ENCODE measurements around the gene CLEC4G. TPM values are rescaled to one million over a fixed set of nuclear protein-coding genes. Genes with fewer than 3 reads are reported as not detected.

CLEC4G gene
- total and polyA plus RNA-seq, 4 experiments from 2014 or later: not detected

DNA sequence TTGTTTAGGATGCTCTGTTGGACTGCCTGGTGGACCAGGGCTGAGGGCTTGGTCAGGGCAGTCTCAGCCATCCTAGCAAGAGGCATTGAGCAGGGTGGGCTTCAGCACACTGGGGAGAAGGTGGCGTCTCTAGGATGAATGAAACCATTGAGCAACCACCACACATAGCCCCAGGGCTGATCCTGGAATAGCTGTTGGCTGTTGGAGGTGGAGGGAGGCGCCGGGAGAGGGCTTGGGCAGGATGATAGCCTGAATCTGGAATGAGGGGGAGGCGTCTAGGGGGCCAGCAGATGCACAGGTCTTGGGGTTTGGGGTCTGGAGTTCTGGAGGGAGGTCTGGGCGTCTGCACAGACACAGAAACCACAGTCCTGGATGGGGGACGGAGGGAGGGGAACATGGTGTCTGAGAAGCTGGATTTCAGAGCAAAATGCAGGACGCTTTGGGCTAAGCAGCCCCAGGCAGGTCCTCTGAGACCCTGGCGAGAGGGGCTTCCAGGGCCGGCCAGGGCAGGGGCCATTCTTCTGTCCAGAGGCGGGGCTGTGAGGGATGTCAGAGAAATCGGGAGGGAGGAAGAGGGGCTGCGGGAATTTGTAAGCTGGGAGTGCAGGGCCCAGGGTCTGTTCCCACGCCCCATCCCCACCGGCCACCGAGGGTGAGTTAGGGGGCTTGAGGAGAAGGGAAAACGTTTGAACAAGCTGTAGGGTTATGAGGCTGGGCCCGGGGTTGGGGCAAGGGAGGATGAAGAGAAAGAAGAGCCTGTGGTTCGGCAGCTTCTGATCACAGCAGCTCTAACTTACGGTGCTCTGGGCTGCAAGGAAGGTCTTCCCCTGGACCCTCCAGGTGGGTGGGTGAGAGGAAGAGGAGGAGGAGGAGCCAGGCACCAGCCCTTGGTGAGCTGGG lies 46.1 kb downstream of the CLEC4G start:
- H3K9me3 Mint-ChIP-seq: no peaks in the 10 kb centered on the region
- no peaks in the 10 kb centered on the region for H3K27me3 ChIP-seq (ENCODE audit: insufficient read depth, low read length)
- H3K27ac ChIP-seq (ENCODE audit: low read depth, low read length): no peak overlapping the region
- POLR2A ChIA-PET (ENCODE audit: partially characterized antibody): no interaction called here
- peak overlapping the region in 4 of 7 donors; percentile 42 to 70 (median 54) for H3K27ac Mint-ChIP-seq
- peaks cover 5 to 17% (median 10%) of the 10 kb centered on the region in 4 donors for H3K4me1 Mint-ChIP-seq
- no peaks in the 10 kb centered on the region for H3K9me3 ChIP-seq (ENCODE audit: control insufficient read depth in 1 of 2, low read length in 2 of 2)
- peaks cover 11% of the 10 kb centered on the region for H3K4me1 ChIP-seq (ENCODE audit: insufficient read depth, low read length)
- peak overlapping the region in 2 of 8 donors; percentile 32 to 57 for H3K4me3 Mint-ChIP-seq
- CTCF ChIA-PET (ENCODE audit: partially characterized antibody): interaction anchor here (0.9 to 1.3 kb wide), 2 partner anchors 17 to 113 kb away, joined by 3 to 4 read pairs; no protein-coding TSS in a partner anchor
- H3K36me3 Mint-ChIP-seq: peaks cover 9 to 20% of the 10 kb centered on the region in 2 donors
- peaks cover 6% of the 10 kb centered on the region for H3K36me3 ChIP-seq (ENCODE audit: insufficient read depth, low read length)
- no peaks in the 10 kb centered on the region for H3K27me3 Mint-ChIP-seq
- intact Hi-C loops (cut with micrococcal nuclease): no loop called here
- H3K4me3 ChIP-seq (ENCODE audit: low read length in 2 of 2): no peak overlapping the region
- DNase-seq: no peak

DNA sequence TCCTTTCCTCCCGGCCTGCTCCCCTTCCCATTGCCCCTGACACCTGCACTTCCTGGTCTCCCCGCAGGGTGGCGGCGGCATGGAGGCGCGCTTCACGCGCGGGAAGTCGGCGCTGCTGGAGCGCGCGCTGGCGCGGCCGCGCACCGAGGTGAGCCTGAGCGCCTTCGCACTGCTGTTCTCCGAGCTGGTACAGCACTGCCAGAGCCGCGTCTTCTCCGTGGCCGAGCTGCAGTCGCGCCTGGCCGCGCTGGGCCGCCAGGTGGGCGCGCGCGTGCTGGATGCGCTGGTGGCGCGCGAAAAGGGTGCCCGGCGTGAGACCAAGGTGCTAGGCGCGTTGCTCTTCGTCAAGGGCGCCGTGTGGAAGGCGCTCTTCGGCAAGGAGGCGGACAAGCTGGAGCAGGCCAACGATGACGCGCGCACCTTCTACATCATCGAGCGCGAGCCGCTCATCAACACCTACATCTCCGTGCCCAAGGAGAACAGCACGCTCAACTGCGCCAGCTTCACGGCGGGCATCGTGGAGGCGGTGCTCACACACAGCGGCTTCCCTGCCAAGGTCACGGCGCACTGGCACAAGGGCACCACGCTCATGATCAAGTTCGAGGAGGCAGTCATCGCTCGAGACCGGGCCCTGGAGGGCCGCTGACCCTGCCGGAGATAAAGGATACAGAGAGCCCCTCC lies 49.6 kb downstream of the CLEC4G start:
- peaks cover 12 to 43% (median 27%) of the 10 kb centered on the region in 4 donors for H3K4me1 Mint-ChIP-seq
- Histone ChIP-seq H3K9me3 (ENCODE audit: control insufficient read depth in 1 of 2, low read length in 2 of 2) (no peaks in the 10 kb centered on the region), H3K27me3 (ENCODE audit: insufficient read depth, low read length) (no peaks in the 10 kb centered on the region), H3K36me3 (ENCODE audit: insufficient read depth, low read length) (peaks cover 6% of the 10 kb centered on the region), H3K27ac (ENCODE audit: low read depth, low read length) (peak overlapping the region; percentile 82), H3K4me3 (ENCODE audit: low read length in 2 of 2) (peak overlapping the region in 1 of 2 donors; percentile 88), H3K4me1 (ENCODE audit: insufficient read depth, low read length) (peaks cover 29% of the 10 kb centered on the region)
- peaks cover 9 to 20% of the 10 kb centered on the region in 2 donors for H3K36me3 Mint-ChIP-seq
- DNase-seq: no peak
- H3K4me3 Mint-ChIP-seq: peak overlapping the region in 4 of 8 donors; percentile 88 to 96 (median 92)
- CTCF ChIA-PET (ENCODE audit: partially characterized antibody): interaction anchor here (0.7 to 3.0 kb wide), 2 partner anchors 114 to 117 kb away, joined by 6 to 21 read pairs; no protein-coding TSS in a partner anchor
- H3K27me3 Mint-ChIP-seq: peaks cover 4 to 12% of the 10 kb centered on the region in 2 donors
- H3K9me3 Mint-ChIP-seq: no peaks in the 10 kb centered on the region
- POLR2A ChIA-PET (ENCODE audit: partially characterized antibody): interaction anchor here (2.0 to 2.1 kb wide), 2 partner anchors 52 to 117 kb away, joined by 10 to 14 read pairs; partner anchors contain the start of genes PET100 and XAB2
- intact Hi-C loops (cut with micrococcal nuclease): no loop called here
- peak overlapping the region in 3 of 7 donors; percentile 24 to 96 (median 95) for H3K27ac Mint-ChIP-seq

DNA sequence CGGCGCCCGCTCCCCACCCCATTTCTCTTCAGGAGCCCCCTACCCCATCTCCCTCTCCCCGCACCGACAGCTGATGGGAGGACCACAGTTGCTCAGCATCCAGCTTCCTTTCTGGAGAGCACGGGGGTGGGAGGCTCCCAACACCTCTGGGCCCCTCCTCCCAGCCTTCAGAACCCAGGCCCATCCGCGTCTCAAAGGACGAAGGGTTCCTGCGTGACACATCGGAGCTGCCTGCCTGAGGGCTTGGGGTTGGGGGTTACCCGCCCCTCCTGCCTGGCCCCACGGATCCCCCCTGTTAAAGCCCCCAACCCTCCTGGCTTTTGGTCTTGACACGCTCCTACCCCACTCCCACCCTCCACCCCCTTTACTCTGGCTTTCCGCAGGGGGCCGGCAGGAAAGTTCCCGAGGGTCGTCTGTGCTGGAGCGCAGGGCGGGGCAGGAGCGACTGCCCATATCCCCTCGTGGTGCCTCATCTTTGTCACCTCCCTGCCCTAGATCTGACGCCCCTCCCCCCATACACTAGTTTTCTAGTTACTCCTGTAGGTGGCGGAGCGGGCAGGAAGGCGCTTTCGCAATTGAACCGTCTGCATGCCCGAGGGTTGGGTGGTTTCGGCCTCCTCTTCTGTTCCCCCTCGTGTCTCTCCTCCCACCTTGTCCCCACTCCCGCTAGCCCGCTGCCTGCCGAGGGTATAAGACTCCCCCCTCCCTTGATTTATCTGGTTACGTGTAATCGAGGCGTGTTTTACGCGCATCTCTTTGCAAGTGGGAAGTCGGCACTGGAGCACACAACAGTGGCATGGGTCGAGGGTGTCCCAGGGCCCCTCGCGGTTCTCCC lies 50.4 kb downstream of the CLEC4G start:
- intact Hi-C loops (cut with micrococcal nuclease): loop anchor here (2.0 kb wide), 2 partner anchors 23 to 53 kb away; partner anchors contain the start of genes PET100 and XAB2
- H3K27ac Mint-ChIP-seq: peak overlapping the region; percentile 91 to 96 (median 95)
- Histone ChIP-seq H3K36me3 (ENCODE audit: insufficient read depth, low read length) (peaks cover 6% of the 10 kb centered on the region), H3K9me3 (ENCODE audit: control insufficient read depth in 1 of 2, low read length in 2 of 2) (no peaks in the 10 kb centered on the region), H3K27me3 (ENCODE audit: insufficient read depth, low read length) (peaks cover 4% of the 10 kb centered on the region), H3K4me1 (ENCODE audit: insufficient read depth, low read length) (peaks cover 37% of the 10 kb centered on the region), H3K4me3 (ENCODE audit: low read length in 2 of 2) (peak overlapping the region; percentile 73 to 88), H3K27ac (ENCODE audit: low read depth, low read length) (peak overlapping the region; percentile 82)
- CTCF ChIA-PET (ENCODE audit: partially characterized antibody): interaction anchor here (0.6 to 3.0 kb wide), 33 partner anchors 10 to 579 kb away, joined by 3 to 67 read pairs (median 5); partner anchors contain the start of genes PET100, RETN, STXBP2 and XAB2
- DNase-seq: peak; percentile 81 to 91 (median 83)
- H3K27me3 Mint-ChIP-seq: peaks cover 5 to 17% of the 10 kb centered on the region in 2 donors
- peak overlapping the region; percentile 86 to 96 (median 92) for H3K4me3 Mint-ChIP-seq
- peaks cover 0 to 2% (median 0%) of the 10 kb centered on the region in 8 donors for H3K9me3 Mint-ChIP-seq
- POLR2A ChIA-PET (ENCODE audit: partially characterized antibody): interaction anchor here (0.7 to 2.2 kb wide), 20 partner anchors 11 to 582 kb away, joined by 3 to 29 read pairs (median 4); partner anchors contain the start of genes MAP2K7, PET100, RETN and XAB2
- H3K4me1 Mint-ChIP-seq: peaks cover 18 to 50% (median 33%) of the 10 kb centered on the region in 4 donors
- H3K36me3 Mint-ChIP-seq: peaks cover 9 to 20% of the 10 kb centered on the region in 2 donors

GRCh38 chr19:7680606-7681339 lies 51.1 kb downstream of the CLEC4G start, which contains the start of gene TRAPPC5:
Gene TRAPPC5, plus strand, starts transcription at chr19:7680833. Its CDS starts 1,421 bp downstream, at chr19:7682254.
- Mint-ChIP-seq H3K27ac (peak within 1 kb of the TSS; percentile 91 to 96 (median 95)), H3K4me3 (peak within 1 kb of the TSS; percentile 86 to 96 (median 92)), H3K4me1 (peaks cover 21 to 58% (median 39%) of the 10 kb centered on the region in 4 donors), H3K27me3 (peaks cover 11 to 21% of the 10 kb centered on the region in 2 donors), H3K9me3 (peaks cover 0 to 2% (median 0%) of the 10 kb centered on the region in 8 donors), H3K36me3 (peaks cover 9 to 20% of the 10 kb centered on the region in 2 donors)
- H3K4me3 ChIP-seq (ENCODE audit: low read length in 2 of 2): peak within 1 kb of the TSS; percentile 73 to 88
- H3K27me3 ChIP-seq (ENCODE audit: insufficient read depth, low read length): peaks cover 6% of the 10 kb centered on the region
- no peaks in the 10 kb centered on the region for H3K9me3 ChIP-seq (ENCODE audit: control insufficient read depth in 1 of 2, low read length in 2 of 2)
- intact Hi-C loops (cut with micrococcal nuclease): loop anchor here (1.0 to 2.0 kb wide), 4 partner anchors 24 to 578 kb away; partner anchors contain the start of genes PET100, STXBP2 and XAB2
- peak within 1 kb of the TSS; percentile 82 for H3K27ac ChIP-seq (ENCODE audit: low read depth, low read length)
- peaks cover 42% of the 10 kb centered on the region for H3K4me1 ChIP-seq (ENCODE audit: insufficient read depth, low read length)
- CTCF ChIA-PET (ENCODE audit: partially characterized antibody): interaction anchor here (0.6 to 3.0 kb wide), 33 partner anchors 9 to 578 kb away, joined by 3 to 67 read pairs (median 5); partner anchors contain the start of genes PET100, RETN, STXBP2 and XAB2
- POLR2A ChIA-PET (ENCODE audit: partially characterized antibody): interaction anchor here (0.7 to 2.2 kb wide), 20 partner anchors 10 to 581 kb away, joined by 3 to 29 read pairs (median 4); partner anchors contain the start of genes MAP2K7, PET100, RETN and XAB2
- H3K36me3 ChIP-seq (ENCODE audit: insufficient read depth, low read length): peaks cover 6% of the 10 kb centered on the region
- peak; percentile 80 to 89 (median 86) for DNase-seq

- peaks cover 5 to 16% of the 10 kb centered on the region in 2 donors for H3K36me3 Mint-ChIP-seq
- peaks cover 12 to 22% of the 10 kb centered on the region in 2 donors for H3K27me3 Mint-ChIP-seq
- H3K9me3 Mint-ChIP-seq: peaks cover 0 to 2% (median 0%) of the 10 kb centered on the region in 8 donors
- DNase-seq: no peak
- H3K4me1 Mint-ChIP-seq: peaks cover 21 to 56% (median 37%) of the 10 kb centered on the region in 4 donors
- ChIA-PET POLR2A (ENCODE audit: partially characterized antibody) (interaction anchor here (1.0 to 2.2 kb wide), 15 partner anchors 9 to 224 kb away, joined by 3 to 29 read pairs (median 5); partner anchors contain the start of genes MAP2K7, PET100, RETN and XAB2), CTCF (ENCODE audit: partially characterized antibody) (interaction anchor here (0.8 to 3.0 kb wide), 22 partner anchors 11 to 578 kb away, joined by 3 to 67 read pairs (median 8); partner anchors contain the start of genes RETN and STXBP2)
- peak overlapping the region; percentile 21 to 90 (median 84) for H3K27ac Mint-ChIP-seq
- peaks cover 6% of the 10 kb centered on the region for H3K36me3 ChIP-seq (ENCODE audit: insufficient read depth, low read length)
- peaks cover 42% of the 10 kb centered on the region for H3K4me1 ChIP-seq (ENCODE audit: insufficient read depth, low read length)
- no peaks in the 10 kb centered on the region for H3K9me3 ChIP-seq (ENCODE audit: control insufficient read depth in 1 of 2, low read length in 2 of 2)
- peak overlapping the region in 1 of 2 donors; percentile 88 for H3K4me3 ChIP-seq (ENCODE audit: low read length in 2 of 2)
- peaks cover 6% of the 10 kb centered on the region for H3K27me3 ChIP-seq (ENCODE audit: insufficient read depth, low read length)
- H3K4me3 Mint-ChIP-seq: peak overlapping the region; percentile 65 to 93 (median 80)
- peak overlapping the region; percentile 82 for H3K27ac ChIP-seq (ENCODE audit: low read depth, low read length)
- intact Hi-C loops (cut with micrococcal nuclease): loop anchor here (1.0 to 2.0 kb wide), 6 partner anchors 25 to 578 kb away; partner anchors contain the start of genes PET100, STXBP2 and XAB2
Observed at GRCh38 chr19:7679771-7680605, 51.9 kb downstream of the CLEC4G start.

Measured in CD4-positive, alpha-beta memory T cell (primary cell).